ENCODE data around the gene HSFX3. TPM values are rescaled to one million over a fixed set of nuclear protein-coding genes. Genes with fewer than 3 reads are reported as not detected.
"Not testable (repeated sequence)": the region's sequence is repeated elsewhere in the genome, so short reads cannot be mapped to it uniquely, and the experiment has no call there.

HSFX3 gene
- total RNA-seq, 2 experiments from 2014 or later, result not detected

GRCh38 chrX:149563359-149563758 is 13.6 kb upstream of the HSFX3 start:
- DNase-seq (no peak), ATAC-seq (no peak)
- Mint-ChIP-seq H3K36me3 (ENCODE audit: low read depth) (no peaks in the 10 kb centered on the region), H3K9me3 (no peaks in the 10 kb centered on the region), H3K4me1 (ENCODE audit: low read depth) (no peaks in the 10 kb centered on the region), H3K27ac (no peak overlapping the region), H3K4me3 (no peak overlapping the region), H3K27me3 (no peaks in the 10 kb centered on the region)
- ChIA-PET POLR2A (no interaction called here), CTCF (no interaction called here)
- TF ChIP-seq CTCF (IDR thresholded peaks at IDR 0.05), result no peak
- intact Hi-C loops (cut with micrococcal nuclease), result no loop called here

- H3K36me3 Mint-ChIP-seq (ENCODE audit: low read depth); H3K4me1 Mint-ChIP-seq (ENCODE audit: low read depth); POLR2A ChIA-PET; ATAC-seq; CTCF ChIA-PET; H3K4me3 Mint-ChIP-seq; DNase-seq; H3K27ac Mint-ChIP-seq; H3K27me3 Mint-ChIP-seq; H3K9me3 Mint-ChIP-seq; intact Hi-C loops (cut with micrococcal nuclease): not testable (repeated sequence)
Measured at GRCh38 chrX:149555251-149555650, 5.5 kb upstream of the HSFX3 start.

- intact Hi-C loops (cut with micrococcal nuclease); POLR2A ChIA-PET; DNase-seq; H3K9me3 Mint-ChIP-seq; H3K4me3 Mint-ChIP-seq; H3K27ac Mint-ChIP-seq; ATAC-seq; H3K4me1 Mint-ChIP-seq (ENCODE audit: low read depth); CTCF ChIA-PET; H3K36me3 Mint-ChIP-seq (ENCODE audit: low read depth); H3K27me3 Mint-ChIP-seq: not testable (repeated sequence)
Measured at GRCh38 chrX:149551939-149552248, 2.2 kb upstream of the HSFX3 start.

GRCh38 chrX:149551245-149551938 is 1.7 kb upstream of the HSFX3 start:
- not testable (repeated sequence) for H3K4me1 Mint-ChIP-seq (ENCODE audit: low read depth); H3K9me3 Mint-ChIP-seq

GRCh38 chrX:149550454-149550853 is 730 bp upstream of the HSFX3 start:
- H3K36me3 Mint-ChIP-seq (ENCODE audit: low read depth); H3K4me1 Mint-ChIP-seq (ENCODE audit: low read depth); H3K9me3 Mint-ChIP-seq; intact Hi-C loops (cut with micrococcal nuclease); H3K27me3 Mint-ChIP-seq; H3K4me3 Mint-ChIP-seq; CTCF ChIA-PET; POLR2A ChIA-PET: not testable (repeated sequence)
- H3K27ac Mint-ChIP-seq, result peak overlapping the region; percentile 49
- ATAC-seq (peak; percentile 29), DNase-seq (peak; percentile 30)

More at GRCh38 chrX:149551245-149551938, 1.7 kb upstream of the HSFX3 start:
- H3K4me3 Mint-ChIP-seq; POLR2A ChIA-PET; H3K36me3 Mint-ChIP-seq (ENCODE audit: low read depth); CTCF ChIA-PET; DNase-seq; H3K27me3 Mint-ChIP-seq; intact Hi-C loops (cut with micrococcal nuclease); H3K27ac Mint-ChIP-seq: not testable (repeated sequence)
- peak; percentile 57 for ATAC-seq

- DNase-seq; H3K9me3 Mint-ChIP-seq; H3K27me3 Mint-ChIP-seq; ATAC-seq; H3K4me3 Mint-ChIP-seq; H3K4me1 Mint-ChIP-seq (ENCODE audit: low read depth); POLR2A ChIA-PET; H3K36me3 Mint-ChIP-seq (ENCODE audit: low read depth); H3K27ac Mint-ChIP-seq; CTCF ChIA-PET: not testable (repeated sequence)
- intact Hi-C loops (cut with micrococcal nuclease), result loop anchor here (10.0 kb wide), 1 partner anchor 387 kb away; the partner anchor contains the start of gene EOLA2
Measured at GRCh38 chrX:149547782-149548181, 1.9 kb downstream of the HSFX3 start.

- H3K27ac Mint-ChIP-seq; H3K27me3 Mint-ChIP-seq; POLR2A ChIA-PET; H3K4me1 Mint-ChIP-seq (ENCODE audit: low read depth); ATAC-seq; DNase-seq; H3K36me3 Mint-ChIP-seq (ENCODE audit: low read depth); H3K4me3 Mint-ChIP-seq; CTCF ChIA-PET; H3K9me3 Mint-ChIP-seq: not testable (repeated sequence)
- intact Hi-C loops (cut with micrococcal nuclease), result loop anchor here (10.0 kb wide), 1 partner anchor 388 kb away; the partner anchor contains the start of gene EOLA2
Measured at GRCh38 chrX:149546962-149547361, 2.8 kb downstream of the HSFX3 start.

GRCh38 chrX:149545545-149546543 is 3.9 kb downstream of the HSFX3 start:
- intact Hi-C loops (cut with micrococcal nuclease), result loop anchor here (10.0 kb wide), 1 partner anchor 389 kb away; the partner anchor contains the start of gene EOLA2
- H3K4me1 Mint-ChIP-seq (ENCODE audit: low read depth); POLR2A ChIA-PET; CTCF ChIA-PET; H3K36me3 Mint-ChIP-seq (ENCODE audit: low read depth); ATAC-seq; H3K9me3 Mint-ChIP-seq; H3K27me3 Mint-ChIP-seq; H3K27ac Mint-ChIP-seq; H3K4me3 Mint-ChIP-seq: not testable (repeated sequence)
- peak; percentile 18 for DNase-seq

All from activated CD8-positive, alpha-beta T cell treated with anti-CD3 and anti-CD28 coated beads for 36 hours (primary cell).